COR-L47 (cell line): ENCODE measurements around the gene DOCK7.
"Not testable (repeated sequence)": the region's sequence is repeated elsewhere in the genome, so short reads cannot be mapped to it uniquely, and the experiment has no call there.

Experiments
- DNase-seq: peaks from one replicate; lab custom pipeline; 2025; lab: John Stamatoyannopoulos, UW

Gene DOCK7

DNA sequence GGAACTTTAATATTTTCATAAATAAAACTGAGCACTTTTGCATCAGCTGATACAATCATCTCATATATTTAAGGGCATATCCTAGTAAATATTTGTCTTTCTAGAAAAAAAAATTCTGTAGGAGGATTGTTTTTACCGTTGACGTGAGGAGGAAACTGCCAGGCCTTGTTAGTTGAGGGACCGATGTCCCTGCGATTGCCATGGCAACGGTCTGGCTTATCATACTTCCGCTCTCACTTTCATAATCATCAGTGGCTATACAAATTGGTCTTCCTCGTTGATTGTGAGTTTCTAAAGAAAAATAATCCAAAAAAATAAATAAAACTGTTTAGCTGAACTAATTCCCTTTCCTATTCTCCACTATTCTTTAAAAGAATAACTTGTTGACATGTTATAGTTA is 160.2 kb downstream of the DOCK7 start:
- no peak for DNase-seq

- DNase-seq = not testable (repeated sequence)
Observed at GRCh38 chr1:62527346-62527745, 160.8 kb downstream of the DOCK7 start.

DNA sequence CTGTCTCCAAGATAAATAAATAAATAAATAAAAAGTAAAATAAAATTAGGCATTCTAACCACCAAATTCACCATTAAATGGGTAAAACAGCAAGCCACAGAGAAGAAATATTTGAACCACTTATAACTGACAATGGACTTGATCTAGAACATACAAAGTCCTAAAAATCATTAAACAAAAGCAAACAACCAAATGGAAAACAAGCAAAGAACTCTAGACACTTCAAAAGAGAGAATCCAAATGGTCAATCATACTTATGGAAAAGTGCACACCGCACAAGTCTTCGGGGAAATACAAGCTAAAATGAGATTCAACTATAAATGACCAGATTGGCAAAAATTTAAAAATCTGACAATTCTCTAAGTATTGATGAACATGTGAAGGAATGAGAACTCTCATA is 164.3 kb downstream of the DOCK7 start:
- DNase-seq = no peak

DNA sequence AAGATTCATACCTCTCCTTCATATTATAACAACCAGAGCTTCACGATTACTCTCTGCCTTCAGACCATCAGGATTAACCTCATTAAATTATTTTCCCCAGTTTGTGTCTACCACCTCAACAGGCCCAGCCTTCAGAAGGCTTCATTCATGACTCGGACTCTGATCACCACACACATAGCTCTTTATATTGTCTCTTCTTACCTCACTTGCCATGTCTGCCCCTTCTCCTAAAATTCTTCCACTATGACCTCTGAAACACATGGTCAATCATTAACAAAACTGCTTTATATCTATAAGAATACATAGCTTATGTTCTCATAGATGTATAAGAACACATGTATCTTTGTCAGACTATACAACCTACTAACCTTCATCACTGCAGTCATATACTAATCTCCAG is 171.6 kb downstream of the DOCK7 start:
- no peak for DNase-seq

DNA sequence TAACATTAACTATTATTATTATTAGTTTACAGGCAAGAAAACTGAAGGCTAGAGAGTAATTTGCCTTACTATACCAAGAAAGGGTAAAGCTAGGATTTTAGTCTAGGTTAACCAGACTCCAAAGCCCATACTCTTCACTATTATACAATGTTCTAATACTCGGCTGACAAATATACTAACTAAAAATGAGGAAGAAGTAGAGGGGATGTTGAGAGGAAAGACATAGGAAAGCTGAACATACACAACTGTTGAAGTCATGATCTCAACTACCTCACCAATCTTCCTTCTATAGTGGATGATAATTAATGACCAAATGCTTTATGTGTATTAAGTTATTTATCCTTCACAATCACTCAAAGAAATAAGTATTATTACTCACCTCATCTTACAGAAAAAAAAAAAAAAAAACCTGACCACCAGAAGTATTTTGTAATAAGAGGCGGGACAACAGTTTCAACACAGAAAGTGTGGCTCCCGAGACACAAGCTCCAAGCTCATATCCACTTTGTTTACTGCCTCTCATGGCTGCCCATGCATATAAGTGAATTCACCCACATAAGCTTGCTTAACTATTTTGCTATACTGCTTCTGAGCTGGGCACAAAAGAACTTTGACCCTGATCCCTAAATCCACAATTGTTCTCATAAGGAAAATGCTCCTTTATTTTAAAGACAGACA is 173.3 kb downstream of the DOCK7 start:
- DNase-seq = no peak

- no peak for DNase-seq
Observed at GRCh38 chr1:62513013-62513412, 175.2 kb downstream of the DOCK7 start.

DNA sequence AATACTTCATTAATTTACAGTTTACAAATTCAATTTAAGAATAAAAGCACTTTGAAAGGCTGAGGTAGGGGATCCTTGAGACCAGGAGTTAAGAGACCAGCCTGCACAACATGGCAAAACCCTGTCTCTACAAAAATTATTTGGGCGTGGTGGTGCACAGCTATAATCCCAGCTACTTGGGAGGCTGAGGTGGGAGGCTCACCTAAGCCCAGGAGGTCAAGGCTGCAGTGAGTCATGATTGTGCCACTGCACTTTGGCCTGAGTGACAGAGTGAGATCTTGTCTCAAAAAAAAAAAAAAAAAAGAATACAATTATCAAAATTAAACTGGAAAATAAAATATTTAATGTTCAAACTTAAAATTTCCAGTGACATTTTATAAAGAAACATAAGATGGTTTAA is 179.2 kb downstream of the DOCK7 start:
- DNase-seq = no peak

GRCh38 chr1:62508187-62508758 is 179.9 kb downstream of the DOCK7 start:
- DNase-seq = peak; percentile 53

- DNase-seq = no peak
Observed at GRCh38 chr1:62500210-62500609, 188.0 kb downstream of the DOCK7 start.

DNA sequence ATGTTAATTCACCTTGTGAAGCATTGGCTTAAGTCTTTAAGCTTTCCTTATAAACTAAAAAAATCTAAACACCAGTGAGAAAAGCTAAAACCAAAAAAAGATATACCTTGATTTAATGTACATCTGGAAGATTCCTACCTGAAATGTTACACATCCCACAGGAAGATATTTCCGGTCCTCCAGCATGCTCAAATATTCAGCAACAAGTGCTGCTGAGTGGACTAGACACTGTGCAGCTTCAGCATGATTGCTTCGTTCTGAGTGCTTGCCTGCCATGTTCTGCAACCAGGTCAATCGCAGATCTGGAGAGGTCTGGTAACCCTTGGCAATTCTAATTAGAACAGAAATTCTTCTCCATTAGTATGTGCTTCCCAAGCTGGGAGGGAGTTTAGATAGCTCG is 194.0 kb downstream of the DOCK7 start:
- no peak for DNase-seq

DNA sequence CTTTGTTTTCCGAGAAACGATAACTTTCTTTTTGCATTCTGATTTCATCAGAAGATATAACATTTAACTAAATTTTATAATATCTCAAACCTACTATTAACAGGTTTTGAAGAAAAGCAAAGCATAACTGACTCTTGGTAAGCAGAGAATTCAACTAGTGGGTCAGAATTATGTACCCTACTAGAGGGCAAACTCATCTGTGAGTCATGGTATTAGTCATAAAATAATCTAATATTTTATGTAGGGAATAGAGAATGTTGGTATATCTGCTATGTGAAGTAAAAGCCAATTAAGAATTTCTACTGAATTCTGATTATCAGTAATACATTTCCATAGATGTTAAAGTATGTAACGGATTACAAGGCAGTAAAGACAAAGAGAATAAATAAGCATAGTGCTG is 194.5 kb downstream of the DOCK7 start:
- no peak for DNase-seq

DNA sequence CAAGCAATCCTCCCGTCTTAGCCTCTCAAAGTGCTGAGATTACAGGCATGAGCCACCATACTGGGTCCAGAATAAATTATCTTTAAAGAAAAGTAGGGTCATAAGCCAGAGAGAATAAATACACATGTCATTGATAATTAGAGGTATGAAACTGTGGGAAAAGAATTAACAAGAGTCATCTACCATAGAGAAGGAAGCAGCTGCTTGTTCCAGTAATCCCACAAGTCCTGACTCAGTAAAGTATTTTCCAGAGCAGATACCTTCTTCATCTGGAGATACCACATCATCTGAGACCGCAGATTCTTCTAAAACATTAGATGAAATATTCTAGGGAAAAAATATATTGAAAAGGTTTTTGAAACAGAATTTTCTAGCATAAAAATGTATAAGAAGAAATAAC is 195.7 kb downstream of the DOCK7 start:
- no peak for DNase-seq

DNA sequence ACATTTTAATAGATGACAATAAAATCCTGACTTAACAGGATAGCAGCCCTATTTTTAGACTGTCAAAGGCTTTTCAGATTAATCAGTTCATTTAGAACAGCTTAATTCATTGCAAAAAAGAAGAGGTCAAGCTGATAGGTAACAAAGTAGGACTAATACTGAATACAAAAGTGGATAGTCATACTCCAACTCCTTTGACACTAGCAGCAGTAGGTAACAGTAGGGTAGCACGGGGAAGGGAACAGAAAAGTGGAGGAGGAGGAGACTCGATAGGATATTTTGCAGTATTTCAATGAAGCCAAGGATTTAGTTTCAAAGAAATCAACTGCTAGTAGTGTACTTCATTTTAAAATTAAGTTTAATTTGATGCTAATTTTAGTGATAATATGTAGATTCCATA is 200.2 kb downstream of the DOCK7 start:
- DNase-seq = no peak

DNA sequence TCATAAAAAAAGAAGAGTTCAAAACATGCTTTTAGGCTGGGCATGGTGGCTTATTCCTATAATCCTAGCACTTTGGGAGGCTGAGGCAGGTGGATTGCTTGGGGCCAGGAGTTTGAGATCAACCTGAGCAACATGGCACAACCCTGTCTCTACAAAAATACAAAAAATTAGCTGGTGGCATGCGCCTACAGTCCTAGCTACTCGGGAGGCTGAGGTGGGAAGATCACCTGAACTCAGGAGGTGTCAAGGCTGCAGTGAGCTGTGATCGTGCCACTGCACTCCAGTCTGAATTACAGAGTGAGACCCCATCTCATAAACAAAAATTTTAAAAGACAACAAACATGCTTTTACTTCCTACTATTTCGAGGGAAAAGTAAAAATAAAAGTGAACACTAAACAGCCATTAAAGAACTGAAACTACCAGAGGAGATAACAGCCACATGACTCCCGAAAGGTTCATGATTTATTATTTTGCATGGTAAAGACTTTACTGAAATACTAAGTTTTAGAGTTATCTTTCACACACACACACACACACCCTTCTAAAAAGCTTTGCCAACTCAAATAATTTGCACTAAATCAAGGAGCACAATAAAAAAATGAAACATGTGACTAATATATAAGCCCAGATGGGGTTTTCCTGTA is 203.2 kb downstream of the DOCK7 start:
- no peak for DNase-seq

DNA sequence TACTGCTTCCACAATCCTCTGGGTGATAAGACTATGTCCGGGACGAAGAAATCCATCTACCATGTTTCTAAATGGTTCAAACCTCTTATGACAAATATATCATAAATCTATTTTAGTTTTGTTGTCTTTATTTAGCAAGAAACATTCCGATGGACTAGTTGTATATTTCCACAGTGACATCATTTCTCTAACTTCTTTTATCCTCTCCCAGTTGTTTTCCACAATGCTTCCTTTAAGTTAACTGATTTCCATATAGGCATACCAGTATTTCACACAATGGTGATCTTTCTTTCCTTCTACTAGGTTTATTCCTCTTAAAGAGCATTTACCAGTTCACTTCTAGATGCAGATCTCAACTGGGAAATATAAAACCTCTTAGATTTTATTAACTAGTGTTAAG is 206.5 kb downstream of the DOCK7 start:
- DNase-seq = no peak

DNA sequence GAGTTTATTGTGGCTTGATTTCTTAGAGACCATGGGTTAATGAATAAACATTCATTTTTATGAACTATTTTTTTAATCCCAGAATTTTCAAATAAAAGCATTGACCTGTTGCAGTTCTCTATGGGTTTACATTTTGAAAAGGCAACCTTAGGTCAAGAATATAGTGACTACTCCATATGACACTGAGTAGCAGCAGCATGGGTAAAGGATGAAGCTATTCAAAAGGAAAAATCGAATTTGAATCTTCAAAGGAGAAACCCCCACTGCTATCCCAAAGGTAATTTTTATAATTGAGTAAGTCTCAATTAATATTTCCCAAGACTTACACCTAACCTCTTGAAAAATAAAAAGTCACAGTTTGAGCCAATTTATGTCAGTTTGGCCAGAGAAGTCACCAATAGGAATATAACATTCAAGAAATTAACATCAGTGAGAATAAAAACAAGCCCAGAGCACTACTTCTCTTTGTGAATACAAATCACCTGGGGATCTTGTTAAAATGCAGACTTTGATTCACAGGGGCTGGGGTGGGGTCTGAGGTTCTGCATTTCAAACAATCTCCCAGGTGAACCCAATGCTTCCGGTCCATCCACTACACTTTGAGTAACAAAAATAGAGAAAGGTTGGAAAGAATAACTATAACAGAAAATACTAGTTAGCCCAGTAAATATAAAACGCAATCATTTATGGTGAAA is 211.5 kb downstream of the DOCK7 start:
- DNase-seq = no peak

DNA sequence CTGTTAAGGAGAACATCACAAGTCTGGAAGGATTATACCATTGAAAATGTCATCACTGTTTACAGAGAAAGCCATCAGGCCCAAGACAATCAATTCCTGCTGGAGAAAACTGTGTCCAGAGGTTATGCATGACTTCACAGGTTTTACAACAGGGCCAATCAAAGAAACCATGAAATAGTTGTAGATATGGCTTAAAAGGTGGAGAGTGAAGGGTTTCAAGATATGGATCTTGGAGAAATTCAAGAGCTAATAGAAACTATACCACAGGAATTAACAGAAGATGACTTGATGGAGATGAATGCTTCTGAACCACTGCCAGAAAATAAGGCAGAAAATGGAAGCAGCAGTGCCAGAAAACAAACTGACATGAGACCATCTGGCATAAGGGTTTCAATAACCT is 221.1 kb downstream of the DOCK7 start:
- DNase-seq = no peak

GRCh38 chr1:62462370-62462769 is 225.8 kb downstream of the DOCK7 start:
- no peak for DNase-seq

- no peak for DNase-seq
Observed at GRCh38 chr1:62457955-62458354, 230.2 kb downstream of the DOCK7 start.

DNA sequence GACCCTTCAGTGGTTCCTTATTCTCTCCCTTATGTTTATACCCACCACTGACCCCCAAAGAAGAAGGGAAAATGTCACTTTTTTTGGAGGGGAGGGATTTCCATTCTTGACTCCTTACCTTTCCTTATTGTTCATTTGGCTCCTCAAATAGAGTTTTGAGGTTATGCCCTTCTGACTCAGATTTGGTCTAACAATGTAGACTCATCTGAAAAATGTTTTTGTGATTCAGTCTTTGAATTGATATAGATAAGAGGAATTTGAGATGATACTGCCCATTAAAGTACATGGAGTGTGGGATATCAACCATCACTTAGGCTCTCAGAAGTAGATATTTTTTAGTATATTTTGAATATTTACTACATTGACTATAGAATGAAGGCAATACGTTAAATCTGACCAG is 235.2 kb downstream of the DOCK7 start:
- DNase-seq = no peak

- no peak for DNase-seq
Observed at GRCh38 chr1:62450301-62450700, 237.9 kb downstream of the DOCK7 start.

DNA sequence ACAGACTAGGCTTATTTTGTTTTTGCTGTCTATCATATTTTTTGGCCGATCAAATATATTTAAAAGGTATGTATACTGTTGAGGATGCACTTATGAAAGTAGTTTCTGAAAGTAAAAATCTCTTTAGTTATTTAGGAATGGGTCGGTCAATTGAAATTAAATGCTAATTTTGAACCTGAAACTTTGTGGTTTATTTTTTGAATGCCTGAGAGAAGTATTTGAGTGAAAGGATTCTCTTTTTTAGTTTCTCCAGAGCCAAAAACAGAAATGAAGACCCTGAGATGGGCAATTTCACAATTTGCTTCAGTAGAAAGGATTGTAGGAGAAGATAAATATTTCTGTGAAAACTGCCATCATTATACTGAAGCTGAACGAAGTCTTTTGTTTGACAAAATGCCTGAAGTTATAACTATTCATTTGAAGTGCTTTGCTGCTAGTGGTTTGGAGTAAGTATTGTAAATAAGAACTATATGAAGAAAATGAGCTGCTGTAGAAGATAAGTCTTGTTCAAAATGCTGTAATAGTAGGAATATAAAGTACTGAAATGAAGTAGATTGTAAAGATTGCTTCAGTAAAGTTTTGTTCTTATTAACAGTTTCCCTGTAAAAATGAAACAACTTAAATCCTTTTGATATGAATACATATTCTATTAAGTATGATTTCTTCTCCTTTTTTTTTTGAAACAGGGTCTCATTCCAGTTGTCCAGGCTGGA is 239.8 kb downstream of the DOCK7 start:
- no peak for DNase-seq

DNA sequence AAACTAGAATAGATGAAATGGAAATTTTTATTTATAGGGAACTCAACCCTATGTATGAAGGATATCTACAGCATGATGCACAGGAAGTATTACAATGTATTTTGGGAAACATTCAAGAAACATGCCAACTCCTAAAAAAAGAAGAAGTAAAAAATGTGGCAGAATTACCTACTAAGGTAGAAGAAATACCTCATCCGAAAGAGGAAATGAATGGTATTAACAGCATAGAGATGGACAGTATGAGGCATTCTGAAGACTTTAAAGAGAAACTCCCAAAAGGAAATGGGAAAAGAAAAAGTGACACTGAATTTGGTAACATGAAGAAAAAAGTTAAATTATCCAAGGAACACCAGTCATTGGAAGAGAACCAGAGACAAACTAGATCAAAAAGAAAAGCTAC is 243.5 kb downstream of the DOCK7 start:
- no peak for DNase-seq
